AML-193 (cell line): ENCODE data around the gene MAPK9.

Experiments
- DNase-seq, 2 experiments: peaks; one replicate each; lab custom pipeline; 2025; lab: John Stamatoyannopoulos, UW

Gene MAPK9

GRCh38 chr5:180291943-180292831 is at the start of gene MAPK9:
Gene MAPK9 (minus strand): TSS chr5:180292083. CDS start chr5:180280561, 11,522 bp downstream.
- DNase-seq, result peak; percentile 44 to 53

- no peak for DNase-seq
Measured at GRCh38 chr5:180341595-180341994, 49.7 kb upstream of the MAPK9 start.

DNA sequence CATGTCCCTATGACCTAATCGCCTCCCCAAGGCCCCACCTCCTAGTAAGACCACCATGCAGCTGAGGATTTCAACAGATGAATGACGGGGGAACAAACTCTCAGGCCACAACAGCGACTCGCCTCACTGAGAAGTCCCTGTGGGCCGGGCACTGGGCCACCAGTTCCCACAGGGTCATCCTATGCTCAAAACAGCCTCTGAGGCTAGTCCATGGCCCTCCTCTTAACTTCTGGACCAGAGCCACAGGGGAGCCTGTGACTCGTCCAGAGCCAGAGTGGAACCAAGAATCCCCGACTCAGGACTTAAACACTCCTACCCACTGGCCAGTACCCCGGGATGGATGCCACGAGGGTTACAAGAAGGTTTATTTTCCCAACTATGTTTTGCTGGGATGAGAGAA is 49.0 kb upstream of the MAPK9 start:
- DNase-seq, result no peak

DNA sequence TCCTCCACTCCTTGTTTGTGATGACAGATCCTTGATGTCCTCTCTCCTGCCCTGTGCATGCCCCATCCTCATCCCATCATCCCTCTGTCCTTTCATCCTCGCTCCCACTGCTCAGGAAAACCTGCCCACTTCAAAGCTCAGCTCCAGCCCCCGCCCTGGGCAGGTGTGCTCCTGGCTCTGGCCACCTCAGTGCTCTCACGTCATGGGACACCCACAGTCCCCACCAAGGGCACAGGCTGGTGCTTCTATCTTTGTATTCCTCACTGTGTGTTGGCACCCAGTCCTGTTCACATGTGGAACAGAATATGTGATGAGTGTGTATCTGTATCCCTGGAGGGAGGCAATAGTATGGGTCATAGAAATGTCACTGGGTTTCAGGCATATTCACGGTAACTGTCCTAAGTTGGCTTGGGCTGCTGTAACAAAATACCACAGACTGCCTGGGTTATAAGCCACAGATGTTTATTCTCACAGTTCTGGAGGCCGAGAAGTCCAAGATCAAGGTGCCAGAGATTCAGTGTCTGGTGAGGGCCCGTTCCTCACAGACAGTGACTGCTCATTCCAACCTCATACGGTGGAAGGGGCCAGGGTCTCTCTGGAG is 47.8 kb upstream of the MAPK9 start:
- DNase-seq, result no peak

DNA sequence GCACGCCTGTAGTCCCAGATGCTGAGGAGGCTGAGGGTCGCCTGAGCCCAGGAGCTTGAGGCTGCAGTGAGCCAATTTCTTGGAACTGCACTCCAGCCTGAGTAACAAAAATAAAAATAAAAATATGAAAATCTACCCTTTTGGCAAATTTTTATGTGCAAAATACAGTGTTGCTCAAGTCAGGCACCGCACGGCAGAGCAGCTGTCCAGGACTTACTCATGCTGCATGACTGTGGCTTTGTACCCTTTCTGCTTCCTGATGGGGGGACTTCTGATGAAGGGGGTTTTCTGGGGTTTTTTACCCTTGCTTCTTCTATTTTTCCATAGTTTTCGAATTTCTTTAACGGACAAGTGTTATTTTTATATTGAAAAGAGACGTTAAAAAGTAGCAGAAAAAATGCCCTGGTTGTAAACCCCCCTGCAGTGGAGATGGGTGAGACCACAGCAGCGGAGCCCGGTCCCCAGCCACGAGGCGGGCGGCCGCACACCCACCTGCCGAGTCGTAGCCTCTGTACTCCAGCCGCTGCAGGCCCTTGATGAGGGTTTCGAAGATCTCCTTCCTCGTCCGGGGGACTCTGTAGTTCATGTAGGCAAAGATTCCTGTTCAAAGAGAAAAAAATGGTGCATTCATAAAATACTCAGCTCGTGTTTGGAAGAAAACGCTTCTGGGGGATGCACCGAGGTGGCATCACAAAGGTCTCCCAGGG is 46.3 kb upstream of the MAPK9 start:
- no peak for DNase-seq

DNA sequence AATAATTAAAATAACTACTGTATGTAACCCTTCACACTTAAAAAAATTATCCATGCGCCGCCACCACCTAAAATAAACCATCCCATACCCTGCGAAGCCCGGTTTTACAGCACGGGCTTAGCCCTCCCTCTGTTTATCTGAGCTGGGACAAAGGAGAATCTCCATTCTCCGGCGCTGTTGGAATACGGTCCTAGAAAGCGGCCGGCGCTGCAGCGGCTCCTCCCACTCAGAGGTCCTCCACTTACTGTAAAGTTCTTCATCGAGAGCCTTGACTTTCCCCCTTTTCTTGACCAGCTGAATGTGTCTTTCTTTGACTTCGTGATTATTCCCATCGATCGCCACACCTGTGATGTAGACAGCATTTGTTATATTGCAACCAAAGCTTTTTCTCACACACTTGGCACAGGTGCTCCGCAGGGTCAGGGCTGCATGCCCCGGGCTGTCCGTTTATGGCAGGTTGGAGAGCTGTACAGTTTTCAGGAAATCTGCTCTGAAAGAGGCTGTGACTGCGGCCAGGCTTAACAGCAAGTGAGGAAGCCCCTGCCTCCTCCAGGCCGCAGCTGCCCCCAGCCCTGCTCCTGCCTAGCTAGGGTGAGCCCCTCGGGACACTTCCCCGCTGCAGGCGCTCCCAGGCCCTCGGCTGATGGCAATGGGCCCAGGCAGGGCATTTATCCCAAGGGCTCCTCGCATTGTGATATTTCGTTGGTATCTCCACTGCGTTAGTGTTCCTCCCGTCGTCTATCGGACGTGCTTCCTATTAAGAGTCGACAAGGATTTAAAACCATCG is 44.5 kb upstream of the MAPK9 start:
- DNase-seq, result no peak

- no peak for DNase-seq
Measured at GRCh38 chr5:180335614-180336233, 43.8 kb upstream of the MAPK9 start.

GRCh38 chr5:180334751-180335613 is 43.1 kb upstream of the MAPK9 start:
- no peak for DNase-seq

GRCh38 chr5:180334176-180334575 is 42.3 kb upstream of the MAPK9 start:
- DNase-seq, result no peak

- DNase-seq, result no peak
Measured at GRCh38 chr5:180333661-180334060, 41.8 kb upstream of the MAPK9 start.

DNA sequence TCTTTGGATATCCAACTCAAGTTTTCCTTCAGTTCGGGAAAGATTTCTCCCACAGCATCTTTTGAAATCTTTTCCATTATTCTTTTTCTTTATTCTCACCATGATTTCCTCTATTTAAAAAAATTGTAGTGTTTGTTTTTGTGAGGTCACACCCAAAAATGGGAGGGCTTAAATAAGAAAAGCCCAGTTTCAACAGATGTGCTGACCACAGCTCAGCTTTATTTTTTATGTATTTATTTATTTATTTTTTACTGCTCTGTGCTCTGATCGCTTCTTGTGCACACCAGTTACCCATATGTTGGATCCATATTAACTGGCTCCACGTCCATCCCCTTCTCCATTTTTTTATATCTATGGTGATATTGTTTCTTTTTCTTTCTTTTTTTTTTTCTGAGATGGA is 41.0 kb upstream of the MAPK9 start:
- no peak for DNase-seq

GRCh38 chr5:180332051-180332517 is 40.2 kb upstream of the MAPK9 start:
- no peak for DNase-seq

DNA sequence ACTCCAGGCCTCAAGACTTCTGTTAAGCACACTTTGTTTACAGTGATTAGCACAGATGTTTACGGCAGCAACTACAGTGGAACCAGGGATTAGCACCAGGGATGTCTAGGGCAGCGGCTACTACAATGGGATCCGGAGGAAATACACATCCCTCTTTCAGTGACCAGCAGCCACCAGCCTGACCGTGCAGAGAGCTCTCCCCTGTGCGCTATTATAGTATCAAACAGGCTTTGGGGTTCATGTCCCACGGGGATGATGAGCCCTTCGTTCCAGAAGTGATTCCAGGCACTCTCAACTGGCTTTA is 39.7 kb upstream of the MAPK9 start:
- no peak for DNase-seq

DNA sequence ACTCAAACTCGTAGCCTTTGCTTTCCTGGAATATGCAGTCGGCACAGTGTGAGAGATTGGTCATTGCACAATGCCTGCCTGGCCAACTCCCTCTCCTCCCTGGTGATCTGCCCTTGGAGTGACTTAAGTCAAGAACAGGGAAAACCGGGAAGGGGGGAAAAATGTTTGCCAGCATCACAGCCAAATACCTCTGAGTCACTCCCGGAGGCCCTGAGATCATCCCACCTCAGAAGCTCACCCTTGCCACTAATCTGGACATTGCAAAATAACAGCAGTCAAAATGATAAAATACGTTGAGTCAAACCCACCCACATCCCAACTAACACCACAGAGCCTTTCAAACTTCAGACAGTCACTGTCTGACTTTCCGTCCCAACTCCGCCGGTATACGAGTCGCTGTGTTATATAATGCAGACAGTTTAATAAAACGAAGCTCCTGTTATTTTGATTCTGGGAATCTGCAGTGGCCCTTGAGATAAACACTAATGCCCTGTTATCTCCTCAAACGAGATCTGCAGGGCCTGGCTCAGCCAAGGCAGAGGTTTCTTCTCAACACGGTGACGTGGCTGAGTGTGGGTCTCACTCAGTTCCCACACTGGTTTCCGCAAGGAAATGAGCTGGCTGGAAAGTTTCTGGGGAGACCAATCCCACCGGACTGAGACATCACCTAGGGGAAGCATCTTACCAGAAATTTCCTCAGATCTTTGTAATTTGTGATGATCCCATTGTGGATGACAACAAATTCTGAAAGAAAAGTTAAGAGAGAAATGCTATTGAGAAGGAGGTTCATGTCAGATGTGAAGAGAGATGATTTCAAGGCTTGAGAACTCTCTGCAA is 39.1 kb upstream of the MAPK9 start:
- DNase-seq, result no peak

DNA sequence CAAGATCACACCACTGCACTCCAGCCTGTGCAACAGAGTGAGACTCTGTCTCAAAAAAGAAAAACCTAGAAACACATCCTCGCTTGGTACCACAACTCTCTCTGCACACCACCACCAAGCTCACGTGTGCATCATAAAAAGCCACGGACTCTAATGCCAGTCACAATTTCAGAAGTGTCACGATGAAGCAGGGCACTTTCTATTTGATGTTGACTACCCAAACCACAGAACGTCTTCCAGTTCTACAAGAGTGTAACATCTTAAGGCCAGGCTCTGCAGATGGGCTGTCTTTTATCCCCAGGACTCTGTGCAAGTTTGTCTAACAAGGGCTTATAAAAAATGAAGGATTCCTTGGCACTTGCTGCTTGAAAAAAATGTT is 38.4 kb upstream of the MAPK9 start:
- no peak for DNase-seq

GRCh38 chr5:180329606-180330269 is 37.9 kb upstream of the MAPK9 start:
- DNase-seq, result no peak

- no peak for DNase-seq
Measured at GRCh38 chr5:180329138-180329435, 37.2 kb upstream of the MAPK9 start.

GRCh38 chr5:180328296-180329137 is 36.6 kb upstream of the MAPK9 start:
- DNase-seq, result peak; percentile 66 to 71
